IMR-90 (cell line): ENCODE data around the gene ZNF775. TPM values are rescaled to one million over a fixed set of nuclear protein-coding genes. Genes with fewer than 3 reads are reported as not detected.

Experiments
- ATAC-seq: fragments of 200-7000 bp; cut with Tn5 transposase; 2 replicates; pipeline ENCODE4 v1.9.1; 2020; ENCODE audit warnings: low read depth, mild to moderate bottlenecking, moderate library complexity
- BruUV-seq: library from RNA; stranded (reverse); fragments of 400-500 nt; replicated peaks from 2 replicates; lab custom pipeline; 2021; lab: Mats Ljungman, UMichigan
- CTCF ChIA-PET: fragments of 300-600 bp; formaldehyde crosslinking; extraction: SDS; loops from one replicate; lab custom pipeline; 2021; ENCODE audit warnings: antibody characterized with exemption; lab: Yijun Ruan, JAX
- POLR2A ChIA-PET: fragments of 300-600 bp; sonication (Branson Sonifier 250); formaldehyde crosslinking; loops from one replicate; lab custom pipeline; 2022; ENCODE audit warnings: antibody characterized with exemption; ENCODE audit not compliant: unreplicated experiment; lab: Charles Lee
- DNase-seq: peaks from one replicate; pipeline ENCODE4 v3.0.0; 2013
- H2AFZ ChIP-seq: replicated peaks from 2 replicates; pipeline ENCODE3; 2013; ENCODE audit warnings: low read length, mild to moderate bottlenecking; ENCODE audit not compliant: poor library complexity
- H2AK5ac ChIP-seq: 2 replicates; pipeline ENCODE4 v1.6.1; 2013; ENCODE audit warnings: low read depth, low read length, inconsistent platforms
- H2AK9ac ChIP-seq: replicated peaks from 2 replicates; pipeline ENCODE3; 2013; ENCODE audit warnings: mild to moderate bottlenecking, low read depth, low read length, moderate library complexity; ENCODE audit not compliant: poor library complexity
- H2BK120ac ChIP-seq: 2 replicates; pipeline ENCODE4 v1.6.1; 2013; ENCODE audit warnings: low read depth, low read length, inconsistent platforms
- H2BK15ac ChIP-seq: 3 replicates; pipeline ENCODE4 v1.6.1; 2013; ENCODE audit warnings: low read depth, low read length, inconsistent platforms
- H2BK20ac ChIP-seq: 2 replicates; pipeline ENCODE4 v1.6.1; 2013; ENCODE audit warnings: low read depth, mild to moderate bottlenecking, inconsistent platforms, low read length, moderate library complexity
- H2BK5ac ChIP-seq: 2 replicates; pipeline ENCODE4 v1.6.1; 2013; ENCODE audit warnings: mild to moderate bottlenecking, low read depth, low read length, inconsistent platforms; ENCODE audit not compliant: poor library complexity, severe bottlenecking
- H3K14ac ChIP-seq: replicated peaks from 2 replicates; pipeline ENCODE4 v1.6.1; 2013; ENCODE audit warnings: low read depth, low read length, inconsistent platforms
- H3K18ac ChIP-seq: 2 replicates; pipeline ENCODE4 v1.6.1; 2013; ENCODE audit warnings: low read depth, low read length, control low read depth
- H3K23ac ChIP-seq: 2 replicates; pipeline ENCODE4 v1.6.1; 2013; ENCODE audit warnings: low read depth, low read length, inconsistent platforms
- H3K27ac ChIP-seq: 2 replicates; pipeline ENCODE4 v1.5.1; 2013; ENCODE audit warnings: mild to moderate bottlenecking, control low read depth, low read length; ENCODE audit not compliant: insufficient read depth
- H3K27me3 ChIP-seq: 2 replicates; pipeline ENCODE4 v1.6.1; 2013; ENCODE audit warnings: low read length; ENCODE audit not compliant: control insufficient read depth, insufficient read depth
- H3K36me3 ChIP-seq: 2 replicates; pipeline ENCODE4 v1.6.1; 2013; ENCODE audit warnings: low read length, mixed read lengths; ENCODE audit not compliant: control insufficient read depth, insufficient read depth
- H3K4ac ChIP-seq: 2 replicates; pipeline ENCODE4 v1.6.1; 2013; ENCODE audit warnings: low read depth, low read length, inconsistent platforms
- H3K4me1 ChIP-seq: 2 replicates; pipeline ENCODE4 v1.6.1; 2013; ENCODE audit warnings: low read length, mixed read lengths; ENCODE audit not compliant: control insufficient read depth, insufficient read depth
- H3K4me2 ChIP-seq: 2 replicates; pipeline ENCODE4 v1.6.1; 2013; ENCODE audit warnings: low read depth, mild to moderate bottlenecking, control low read depth, low read length, moderate library complexity
- H3K4me3 ChIP-seq: 2 replicates; pipeline ENCODE4 v1.5.1; 2013; ENCODE audit warnings: low read depth, mild to moderate bottlenecking, control low read depth, low read length, moderate library complexity; ENCODE audit not compliant: insufficient read depth
- H3K56ac ChIP-seq: 2 replicates; pipeline ENCODE4 v1.6.1; 2013; ENCODE audit warnings: low read length, inconsistent platforms; ENCODE audit not compliant: insufficient read depth; ENCODE audit errors: extremely low read depth
- H3K79me1 ChIP-seq, 2 experiments: 2 replicates each; pipeline ENCODE4 v1.6.1; 2013; ENCODE audit warnings: low read length in 2 of 2, inconsistent platforms in 1 of 2, low read depth in 1 of 2
- H3K9ac ChIP-seq: 2 replicates; pipeline ENCODE4 v1.6.1; 2013; ENCODE audit warnings: low read depth, low read length, control low read depth
- H3K9me1 ChIP-seq: 2 replicates; pipeline ENCODE4 v1.6.1; 2013; ENCODE audit warnings: low read length, inconsistent platforms; ENCODE audit not compliant: insufficient read depth
- H3K9me3 ChIP-seq: 2 replicates; pipeline ENCODE4 v1.6.1; 2013; ENCODE audit warnings: low read length; ENCODE audit not compliant: control insufficient read depth, insufficient read depth
- H4K20me1 ChIP-seq: 2 replicates; pipeline ENCODE4 v1.6.1; 2013; ENCODE audit warnings: low read length, inconsistent platforms; ENCODE audit not compliant: insufficient read depth
- H4K5ac ChIP-seq: 2 replicates; pipeline ENCODE4 v1.6.1; 2013; ENCODE audit warnings: mild to moderate bottlenecking, low read depth, low read length, control low read depth
- H4K8ac ChIP-seq, 2 experiments: 2 replicates each; pipeline ENCODE4 v1.6.1; 2013; ENCODE audit warnings: low read depth in 2 of 2, low read length in 2 of 2, control low read depth in 1 of 2, inconsistent platforms in 1 of 2
- H4K91ac ChIP-seq: 2 replicates; pipeline ENCODE4 v1.6.1; 2013; ENCODE audit warnings: low read depth, low read length, inconsistent platforms; ENCODE audit not compliant: insufficient read depth
- FOS ChIP-seq: fragments of 150-350 bp; IDR thresholded peaks from 2 replicates; pipeline ENCODE4 v1.6.1; 2016; ENCODE audit warnings: low read depth, low read length
- MAFK ChIP-seq: IDR thresholded peaks from 2 replicates; pipeline ENCODE4 v1.6.1; 2012; ENCODE audit warnings: low read depth, low read length, improper control_type of control experiment
- POLR2A ChIP-seq: IDR thresholded peaks from 2 replicates; pipeline ENCODE4 v1.6.1; 2012; ENCODE audit warnings: mild to moderate bottlenecking, low read depth, low read length
- RAD21 ChIP-seq: IDR thresholded peaks from 2 replicates; pipeline ENCODE4 v1.6.1; 2012; ENCODE audit warnings: low read length, improper control_type of control experiment
- WGBS, 2 experiments: methylation state at CpG; one replicate each; pipeline versions ENCODE4 v1.1.5 to v1.1.7; 2013; ENCODE audit warnings: missing lambda C conversion rate in 2 of 2; ENCODE audit not compliant: insufficient read length in 1 of 2; ENCODE audit errors: extremely low coverage in 2 of 2; 5-methylcytosine and 5-hydroxymethylcytosine counted together
- dilution Hi-C: fragments of 300-500 bp; cut with HindIII; formaldehyde crosslinking; loops from one replicate; pipeline ENCODE4 v1.14.3; 2018; ENCODE audit warnings: low sequenced_read_pairs; ENCODE audit not compliant: unreplicated experiment
- in situ Hi-C: fragments of 300-500 bp; cut with MboI; formaldehyde crosslinking; loops from 3 replicates; pipeline ENCODE4 v1.14.3; 2019; ENCODE audit warnings: low sequenced_read_pairs, inconsistent platforms, mixed read lengths
- intact Hi-C: fragments of 100-400 bp; cut with micrococcal nuclease; formaldehyde crosslinking; loops from 2 replicates; pipeline ENCODE4 v1.10.0; 2022
- polyA plus RNA-seq, 3 experiments: library from polyadenylated mRNA; depleted of rRNA; stranded (reverse); fragments of >200 nt; gene quantifications; 2 replicates each; pipeline ENCODE4 v1.2.3, GENCODE V29; 2012; ENCODE audit warnings: low replicate concordance in 1 of 3
- total RNA-seq: library from RNA; depleted of rRNA; stranded (reverse); fragments of >200 nt; gene quantifications from 2 replicates; pipeline ENCODE4 v1.2.3, GENCODE V29; 2012

The ZNF775 gene
- total and polyA plus RNA-seq, 2 of the 4 experiments (the other 2 are of a cell fraction): 1.4 to 2.6 TPM

DNA sequence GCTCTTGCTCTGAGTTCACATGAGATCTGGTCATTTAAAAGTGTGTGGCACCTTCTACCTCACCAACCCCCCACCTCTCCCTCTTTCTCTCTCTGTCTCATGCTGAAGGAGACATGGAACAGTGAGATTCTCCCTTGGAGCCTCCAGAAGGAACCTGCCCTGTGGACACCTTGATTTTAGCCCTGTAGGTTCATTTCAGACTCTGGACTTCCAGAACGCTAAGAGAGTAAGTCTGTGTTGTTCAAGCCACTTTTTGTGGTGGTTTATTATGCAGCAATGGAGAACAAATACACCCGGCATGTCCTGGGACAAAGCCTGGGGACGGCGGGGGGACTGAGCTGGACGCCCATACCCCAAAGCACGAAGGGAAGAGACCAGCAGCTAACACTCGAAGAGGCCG lies 50.6 kb downstream of the ZNF775 start:
- DNase-seq: no peak
- Histone ChIP-seq H3K23ac (no peak overlapping the region), H3K56ac (no peak overlapping the region), H2AFZ (no peak overlapping the region), H4K91ac (peak overlapping the region; percentile 31; the same call in 1 of the 2 replicates), H2AK5ac (peak overlapping the region; percentile 30; the same call in 1 of the 2 replicates), H3K27ac (peak overlapping the region; percentile 73; the same call in 1 of the 2 replicates), H3K14ac (no peak overlapping the region; the same call in 1 of the 2 replicates), H3K9ac (no peak overlapping the region), H3K4me3 (no peak overlapping the region), H3K4me1 (peaks cover 21% of the 10 kb centered on the region), H3K79me1 (no peaks in the 10 kb centered on the region), H4K20me1 (no peaks in the 10 kb centered on the region), H2BK20ac (no peak overlapping the region; the same call in 1 of the 2 replicates), H2BK15ac (peak overlapping the region; percentile 1; the same call in 1 of the 3 replicates), H3K4ac (0 out of 2 replicates have a peak overlapping the region, but pooled peaks have one; percentile 14), H2AK9ac (no peak overlapping the region), H3K9me3 (no peaks in the 10 kb centered on the region), H3K9me1 (no peaks in the 10 kb centered on the region), H4K8ac (peak overlapping the region; percentile 22 to 26; a peak in 2 of 4 replicates), H3K18ac (peak overlapping the region; percentile 96), H2BK5ac (no peak overlapping the region), H3K27me3 (no peaks in the 10 kb centered on the region), H4K5ac (peak overlapping the region; percentile 9), H2BK120ac (peak overlapping the region; percentile 14; the same call in 1 of the 2 replicates), H3K4me2 (no peak overlapping the region), H3K36me3 (no peaks in the 10 kb centered on the region)
- in situ Hi-C loops (no loop called here), intact Hi-C loops (no loop called here), dilution Hi-C loops (no loop called here)
- no peak for ATAC-seq
- ChIA-PET POLR2A (interaction anchor here (1.1 kb wide), 1 partner anchor 17 kb away, joined by 3 read pairs; no protein-coding TSS in a partner anchor), CTCF (no interaction called here)
- TF ChIP-seq FOS (no peak), RAD21 (no peak), POLR2A (no peak), MAFK (no peak)
- WGBS, 2 experiments: 100% methylated on average over 3 of the region's 8 CpGs; no CpG with 5 or more reads in 1 of the 2 experiments
- no TSS peak for BruUV-seq
